Right cardiac atrium (tissue), 5 donors: ENCODE data around the gene LRRC23. TPM values are rescaled to one million over a fixed set of nuclear protein-coding genes. Genes with fewer than 3 reads are reported as not detected.
"Not testable (repeated sequence)": the region's sequence is repeated elsewhere in the genome, so short reads cannot be mapped to it uniquely, and the experiment has no call there.

Experiments
- ATAC-seq, 2 donors: fragments of 200-7000 bp; cut with Tn5 transposase; one replicate each; pipeline versions ENCODE4 v1.8.0 to v1.9.1; 2020; ENCODE audit warnings: moderate library complexity in 2 of 2, mild to moderate bottlenecking in 1 of 2
- DNase-seq, 3 donors: peaks; one replicate each; pipeline ENCODE4 v3.0.0-alpha.2; 2020
- H3K27ac ChIP-seq: one replicate; pipeline ENCODE4 v1.5.1; 2013; ENCODE audit warnings: mild to moderate bottlenecking, low read length, control low read depth, moderate library complexity
- H3K27me3 ChIP-seq: one replicate; pipeline ENCODE4 v1.6.1; 2013; ENCODE audit not compliant: control insufficient read depth, insufficient read depth
- H3K4me1 ChIP-seq: one replicate; pipeline ENCODE4 v1.6.1; 2013; ENCODE audit warnings: low read length; ENCODE audit not compliant: control insufficient read depth, insufficient read depth
- H3K4me3 ChIP-seq: one replicate; pipeline ENCODE4 v1.5.1; 2013; ENCODE audit warnings: low read length, control low read depth
- H3K9me3 ChIP-seq: one replicate; pipeline ENCODE4 v1.6.1; 2013; ENCODE audit warnings: low read length; ENCODE audit not compliant: control insufficient read depth
- WGBS: extraction: QIAGEN DNeasy Blood & Tissue Kit; methylation state at CpG from one replicate; pipeline ENCODE4 v1.1.7; 2013; 5-methylcytosine and 5-hydroxymethylcytosine counted together
- intact Hi-C, 4 donors: fragments of 100-400 bp; cut with DNase I; formaldehyde crosslinking; loops; one replicate each; pipeline versions ENCODE4 v1.11.0 to v1.14.0; 2022 to 2023
- polyA plus RNA-seq: library from polyadenylated mRNA; stranded (reverse); fragments of 200-250 nt; gene quantifications from one replicate; pipeline ENCODE4 v1.2.3, GENCODE V29; 2013
- total RNA-seq, 4 donors: library from RNA; stranded (reverse); fragmentation: NEBNext Ultra II Directional; extraction: Animal tissue kit (Norgen Biotek cat#: 25700); gene quantifications; one replicate each; pipeline ENCODE4 v1.2.1, GENCODE V29; 2021
- donor health status: healthy with polysubstance abuse.
- donor health status: DM: no; HTN: yes; CAD: no.
- donor health status: DM: no; HTN: no; CAD: no.
- donor health status: DM: no; HTN: yes; CAD: no; lungs with severe emphysema.
- donor health status: DM: yes; HTN: yes; CAD: no.

The LRRC23 gene
- total and polyA plus RNA-seq, 5 donors: 11.4 to 15.0 (median 12.7) TPM

DNA sequence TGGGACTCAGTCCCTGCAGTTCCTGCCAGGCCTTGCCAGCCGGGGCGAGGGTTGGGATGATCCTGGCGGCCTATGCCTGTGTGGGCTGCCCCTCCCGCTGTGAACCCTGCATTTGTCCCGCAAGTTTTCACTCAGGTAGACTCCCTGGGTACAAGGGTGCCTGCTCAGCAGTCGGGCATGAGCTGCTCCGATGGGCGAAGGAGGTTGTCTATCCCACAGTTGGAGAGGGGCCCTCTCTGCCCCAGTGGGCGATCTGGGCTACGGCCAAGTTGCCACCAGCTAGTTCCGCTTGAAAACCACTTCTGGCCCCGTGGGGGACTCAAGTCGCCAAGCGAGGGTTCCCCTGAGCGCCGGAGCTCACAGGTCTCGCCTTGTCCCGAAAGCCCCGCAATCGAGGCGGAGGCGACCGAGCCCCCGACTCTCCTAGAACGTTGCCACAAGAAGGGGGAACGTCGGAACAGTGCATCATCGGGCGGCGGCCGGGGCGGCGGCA, 37.7 kb upstream of the LRRC23 start:
- H3K9me3 ChIP-seq: no peaks in the 10 kb centered on the region
- H3K27ac ChIP-seq: peak overlapping the region; percentile 88
- ATAC-seq (peak; percentile 8), DNase-seq (no peak)
- H3K27me3 ChIP-seq: no peaks in the 10 kb centered on the region
- WGBS: 3% methylated on average over 33 of the region's 33 CpGs
- peaks cover 2% of the 10 kb centered on the region for H3K4me1 ChIP-seq
- intact Hi-C loops: no loop called here
- peak overlapping the region; percentile 47 for H3K4me3 ChIP-seq

DNA sequence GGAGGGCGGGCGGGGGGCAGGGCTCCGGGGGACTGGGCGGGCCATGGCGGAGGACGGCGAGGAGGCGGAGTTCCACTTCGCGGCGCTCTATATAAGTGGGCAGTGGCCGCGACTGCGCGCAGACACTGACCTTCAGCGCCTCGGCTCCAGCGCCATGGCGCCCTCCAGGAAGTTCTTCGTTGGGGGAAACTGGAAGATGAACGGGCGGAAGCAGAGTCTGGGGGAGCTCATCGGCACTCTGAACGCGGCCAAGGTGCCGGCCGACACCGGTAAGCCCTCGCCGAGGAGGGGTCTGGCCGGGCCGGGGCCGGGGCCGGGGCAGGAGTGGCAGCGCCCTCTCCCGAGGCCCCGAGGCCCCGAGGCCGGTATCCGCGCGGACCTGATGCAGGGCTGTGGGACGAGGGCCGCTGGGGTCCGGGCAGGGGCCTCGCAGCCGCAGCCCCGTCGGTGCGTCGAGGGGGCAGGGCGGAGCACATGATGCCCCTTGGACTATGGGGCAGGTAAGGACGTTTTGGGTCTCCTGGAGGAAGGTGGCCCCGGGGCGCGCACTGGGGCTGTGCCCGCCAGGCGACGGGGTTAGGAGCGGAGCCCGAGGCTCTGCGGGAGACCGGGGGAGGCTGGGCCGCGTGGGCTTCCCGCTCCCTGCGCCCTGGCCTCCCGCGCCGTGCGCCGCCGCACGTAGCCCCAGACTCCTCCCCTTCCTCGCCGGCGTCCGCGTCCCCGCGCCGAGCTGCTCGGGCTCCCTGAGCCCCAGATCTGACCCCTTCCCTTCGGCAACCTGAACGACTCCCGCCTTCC, 37.0 kb upstream of the LRRC23 start, which contains the start of gene TPI1:
TSS of gene TPI1 (plus strand) at position 119 of the 798 bp plus-strand sequence. CDS start at position 155, 36 bp downstream.
- H3K4me3 ChIP-seq: peak within 1 kb of the TSS; percentile 60
- ATAC-seq (peak; percentile 84 to 86), DNase-seq (peak; percentile 88 to 95 (median 94))
- H3K27ac ChIP-seq: peak within 1 kb of the TSS; percentile 94
- intact Hi-C loops: loop anchor here in 1 of 4 donors (2.0 kb wide), 1 partner anchor 71 kb away; no protein-coding TSS in a partner anchor
- no peaks in the 10 kb centered on the region for H3K27me3 ChIP-seq
- peaks cover 2% of the 10 kb centered on the region for H3K4me1 ChIP-seq
- H3K9me3 ChIP-seq: no peaks in the 10 kb centered on the region
- under 1% methylated on average over 86 of the region's 86 CpGs for WGBS

DNA sequence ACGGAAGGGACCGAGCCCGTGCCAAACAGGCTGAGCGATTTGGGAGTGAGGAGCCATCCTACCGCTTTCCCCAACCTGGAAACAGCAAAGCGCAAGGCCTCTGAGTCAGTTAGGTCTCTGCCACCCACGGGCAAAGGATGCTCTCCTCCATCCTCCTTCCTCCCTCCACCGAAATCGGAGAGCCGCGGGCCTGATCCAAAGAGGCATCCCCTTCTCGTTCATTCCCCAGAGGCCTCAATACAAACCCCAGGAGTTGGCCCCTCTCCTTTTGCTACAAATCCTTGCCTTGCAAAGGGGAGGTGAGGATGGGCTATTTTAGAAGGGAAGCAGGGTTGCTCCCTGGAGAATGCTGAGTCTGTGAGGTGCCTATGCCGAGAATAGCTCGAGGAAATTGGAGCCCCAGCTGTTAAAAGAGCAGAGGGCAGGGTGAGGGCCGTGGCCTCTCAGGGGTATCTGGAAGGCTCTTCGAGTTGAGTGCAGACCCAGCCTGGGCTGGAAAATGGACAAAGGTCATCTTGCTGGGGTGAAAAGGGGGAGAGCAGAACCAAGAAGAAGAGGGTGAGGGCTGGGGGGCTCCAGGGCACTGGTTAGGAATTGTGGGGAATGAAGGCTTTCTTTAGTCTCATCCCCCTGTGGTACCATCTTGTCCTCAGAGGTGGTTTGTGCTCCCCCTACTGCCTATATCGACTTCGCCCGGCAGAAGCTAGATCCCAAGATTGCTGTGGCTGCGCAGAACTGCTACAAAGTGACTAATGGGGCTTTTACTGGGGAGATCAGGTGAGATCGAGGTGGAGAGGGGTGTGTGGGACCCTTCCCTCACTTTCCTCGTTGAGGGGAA, 36.2 kb upstream of the LRRC23 start:
- DNase-seq (peak in 1 of 3 donors; percentile 42), ATAC-seq (no peak)
- no peaks in the 10 kb centered on the region for H3K9me3 ChIP-seq
- H3K27me3 ChIP-seq: no peaks in the 10 kb centered on the region
- intact Hi-C loops: loop anchor here in 1 of 4 donors (2.0 kb wide), 1 partner anchor 70 kb away; no protein-coding TSS in a partner anchor
- WGBS: 9% methylated on average over 22 of the region's 22 CpGs
- H3K4me1 ChIP-seq: peaks cover 2% of the 10 kb centered on the region
- peak overlapping the region; percentile 60 for H3K4me3 ChIP-seq
- H3K27ac ChIP-seq: peak overlapping the region; percentile 94

DNA sequence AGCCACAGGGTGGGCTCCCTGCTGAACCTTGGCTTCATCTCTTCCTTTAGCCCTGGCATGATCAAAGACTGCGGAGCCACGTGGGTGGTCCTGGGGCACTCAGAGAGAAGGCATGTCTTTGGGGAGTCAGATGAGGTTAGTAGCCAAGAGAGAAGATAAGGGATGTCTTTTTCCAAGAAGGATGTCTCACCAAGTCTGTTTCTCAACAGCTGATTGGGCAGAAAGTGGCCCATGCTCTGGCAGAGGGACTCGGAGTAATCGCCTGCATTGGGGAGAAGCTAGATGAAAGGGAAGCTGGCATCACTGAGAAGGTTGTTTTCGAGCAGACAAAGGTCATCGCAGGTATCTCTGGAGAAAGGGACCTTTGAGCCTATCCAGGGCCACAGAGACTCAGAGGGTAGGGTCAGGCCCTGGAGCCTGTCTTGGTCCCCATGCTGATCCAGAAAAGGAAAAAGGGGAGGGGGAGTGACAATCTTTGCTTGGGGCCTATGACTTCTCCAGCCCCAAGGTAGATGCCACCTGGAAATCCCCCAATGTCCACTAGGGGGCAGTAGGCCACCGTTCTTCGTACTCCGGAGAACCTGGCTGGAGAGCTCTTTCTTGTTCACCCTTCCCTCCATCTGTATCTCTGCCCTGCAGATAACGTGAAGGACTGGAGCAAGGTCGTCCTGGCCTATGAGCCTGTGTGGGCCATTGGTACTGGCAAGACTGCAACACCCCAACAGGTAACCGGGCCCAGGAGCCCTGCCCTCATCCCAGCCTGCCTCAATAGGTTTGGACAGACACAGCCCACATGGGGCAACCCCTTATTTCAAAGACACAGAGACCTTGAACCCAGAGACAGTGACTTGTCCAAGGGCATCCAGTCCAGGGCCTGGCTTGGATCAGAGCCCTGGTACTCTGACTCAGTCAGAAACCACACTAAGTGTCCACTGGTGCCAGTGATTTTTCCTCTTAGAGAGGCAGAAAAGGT, 35.3 kb upstream of the LRRC23 start:
- peaks cover 2% of the 10 kb centered on the region for H3K4me1 ChIP-seq
- DNase-seq: peak; percentile 67 to 89 (median 83)
- H3K27ac ChIP-seq: peak overlapping the region; percentile 25
- intact Hi-C loops: loop anchor here in 1 of 4 donors (2.0 kb wide), 1 partner anchor 69 kb away; no protein-coding TSS in a partner anchor
- ATAC-seq: no peak
- H3K4me3 ChIP-seq: no peak overlapping the region
- no peaks in the 10 kb centered on the region for H3K27me3 ChIP-seq
- 29% methylated on average over 12 of the region's 12 CpGs for WGBS
- H3K9me3 ChIP-seq: no peaks in the 10 kb centered on the region

DNA sequence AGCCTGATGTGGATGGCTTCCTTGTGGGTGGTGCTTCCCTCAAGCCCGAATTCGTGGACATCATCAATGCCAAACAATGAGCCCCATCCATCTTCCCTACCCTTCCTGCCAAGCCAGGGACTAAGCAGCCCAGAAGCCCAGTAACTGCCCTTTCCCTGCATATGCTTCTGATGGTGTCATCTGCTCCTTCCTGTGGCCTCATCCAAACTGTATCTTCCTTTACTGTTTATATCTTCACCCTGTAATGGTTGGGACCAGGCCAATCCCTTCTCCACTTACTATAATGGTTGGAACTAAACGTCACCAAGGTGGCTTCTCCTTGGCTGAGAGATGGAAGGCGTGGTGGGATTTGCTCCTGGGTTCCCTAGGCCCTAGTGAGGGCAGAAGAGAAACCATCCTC, 34.3 kb upstream of the LRRC23 start:
- intact Hi-C loops, H3K4me1 ChIP-seq: not testable (repeated sequence)

DNA sequence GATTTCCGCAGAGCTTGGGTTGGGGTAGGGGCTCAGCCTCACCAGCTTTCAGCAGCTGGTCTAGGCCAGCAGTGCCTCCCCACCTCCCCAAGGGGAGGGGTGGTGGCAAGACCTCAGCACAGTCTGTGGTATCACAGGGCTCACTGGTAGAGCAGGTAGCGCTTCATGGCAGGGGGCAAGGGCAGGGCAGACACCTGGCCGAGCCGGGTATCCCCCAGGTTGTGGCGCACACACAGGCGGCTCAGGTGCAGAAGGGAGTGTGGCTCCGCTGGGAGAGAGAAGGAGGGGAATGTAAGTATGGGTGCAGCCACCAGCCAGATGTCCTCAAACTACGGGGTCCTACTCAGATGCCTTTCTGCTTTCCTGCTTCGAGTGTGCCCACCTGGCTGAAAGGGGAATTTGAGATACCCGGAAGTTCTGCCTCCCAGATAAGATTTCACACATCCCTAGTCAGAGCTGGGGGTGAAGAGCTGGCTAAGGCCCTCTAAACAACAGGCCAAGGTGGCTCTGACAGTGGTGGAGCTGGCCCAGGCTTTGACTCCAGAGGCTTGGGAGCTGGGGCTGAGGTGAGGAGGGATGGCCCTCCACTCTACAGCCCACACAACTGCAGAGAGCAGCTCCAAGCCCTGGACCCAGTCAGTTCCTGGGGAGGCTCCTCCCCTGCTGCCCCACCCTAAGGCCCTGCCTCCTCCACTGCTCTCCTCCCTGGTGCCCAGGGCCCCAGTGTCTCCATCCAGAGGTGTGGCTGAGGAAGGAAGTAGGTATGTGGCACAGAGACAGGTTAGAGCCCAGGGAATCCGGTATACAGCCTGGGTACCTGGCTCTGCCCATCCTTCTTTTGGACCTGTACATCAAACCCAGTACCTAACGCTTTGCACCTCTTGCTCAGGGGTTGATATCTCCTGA, 33.3 kb upstream of the LRRC23 start:
- ATAC-seq: no peak
- 72% methylated on average over 12 of the region's 12 CpGs for WGBS
- DNase-seq: peak in 1 of 3 donors; percentile 65
- peaks cover 2% of the 10 kb centered on the region for H3K4me1 ChIP-seq
- intact Hi-C loops: no loop called here
- no peaks in the 10 kb centered on the region for H3K27me3 ChIP-seq
- no peak overlapping the region for H3K27ac ChIP-seq
- H3K9me3 ChIP-seq: no peaks in the 10 kb centered on the region
- no peak overlapping the region for H3K4me3 ChIP-seq

More for the DNA sequence above, 34.3 kb upstream of the LRRC23 start:
- not testable (repeated sequence) for DNase-seq, H3K27ac ChIP-seq, H3K27me3 ChIP-seq, H3K4me3 ChIP-seq, ATAC-seq, H3K9me3 ChIP-seq
- WGBS: 61% methylated on average over 4 of the region's 4 CpGs

DNA sequence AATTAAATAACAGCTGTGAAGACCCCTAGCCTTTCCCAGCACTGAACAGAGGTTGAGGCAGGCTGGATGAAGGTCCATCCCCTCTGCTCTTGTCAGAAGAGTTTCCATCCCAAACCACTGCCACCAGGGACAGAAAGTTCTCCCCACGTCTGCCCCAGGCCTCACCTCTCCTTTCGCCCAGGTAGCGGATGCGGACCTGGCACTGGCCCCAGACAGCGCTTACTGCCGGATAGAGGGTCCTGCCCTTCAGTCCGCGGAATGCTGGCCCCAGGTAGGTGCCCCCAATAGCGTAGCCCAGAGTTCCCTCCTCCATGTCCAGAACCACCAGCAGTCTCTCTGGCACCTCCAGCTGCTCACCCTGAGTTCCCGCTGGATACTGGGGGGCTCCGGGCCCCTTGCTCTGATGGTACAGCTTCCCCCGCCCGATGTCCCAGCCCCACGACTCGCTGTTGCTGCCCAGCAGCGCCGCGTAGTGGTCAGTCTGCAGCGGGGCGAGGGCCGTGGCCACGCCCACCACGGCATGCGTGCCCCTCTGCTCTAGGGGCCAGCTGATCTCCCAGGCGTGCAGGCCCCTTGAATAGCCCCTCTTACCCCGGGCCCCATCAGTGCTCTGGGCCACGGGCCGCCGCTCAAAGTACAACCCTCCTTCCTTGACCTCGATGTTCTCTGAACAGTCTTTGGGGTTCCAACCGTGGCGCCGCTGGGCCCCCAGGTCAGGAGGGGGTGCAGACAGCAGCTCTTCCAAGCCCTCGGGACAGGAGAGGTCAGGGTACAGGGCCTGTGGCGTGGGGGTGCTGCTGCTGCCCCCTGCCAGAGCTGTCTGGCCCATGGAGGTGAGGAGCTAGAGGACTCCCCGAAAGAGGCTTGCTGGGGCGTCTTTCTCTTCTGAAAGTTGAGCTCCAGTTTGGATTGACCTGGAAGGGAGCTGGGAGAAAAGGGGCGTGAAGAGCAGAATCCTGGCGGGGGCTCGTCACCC, 32.3 kb upstream of the LRRC23 start:
- intact Hi-C loops: no loop called here

DNA sequence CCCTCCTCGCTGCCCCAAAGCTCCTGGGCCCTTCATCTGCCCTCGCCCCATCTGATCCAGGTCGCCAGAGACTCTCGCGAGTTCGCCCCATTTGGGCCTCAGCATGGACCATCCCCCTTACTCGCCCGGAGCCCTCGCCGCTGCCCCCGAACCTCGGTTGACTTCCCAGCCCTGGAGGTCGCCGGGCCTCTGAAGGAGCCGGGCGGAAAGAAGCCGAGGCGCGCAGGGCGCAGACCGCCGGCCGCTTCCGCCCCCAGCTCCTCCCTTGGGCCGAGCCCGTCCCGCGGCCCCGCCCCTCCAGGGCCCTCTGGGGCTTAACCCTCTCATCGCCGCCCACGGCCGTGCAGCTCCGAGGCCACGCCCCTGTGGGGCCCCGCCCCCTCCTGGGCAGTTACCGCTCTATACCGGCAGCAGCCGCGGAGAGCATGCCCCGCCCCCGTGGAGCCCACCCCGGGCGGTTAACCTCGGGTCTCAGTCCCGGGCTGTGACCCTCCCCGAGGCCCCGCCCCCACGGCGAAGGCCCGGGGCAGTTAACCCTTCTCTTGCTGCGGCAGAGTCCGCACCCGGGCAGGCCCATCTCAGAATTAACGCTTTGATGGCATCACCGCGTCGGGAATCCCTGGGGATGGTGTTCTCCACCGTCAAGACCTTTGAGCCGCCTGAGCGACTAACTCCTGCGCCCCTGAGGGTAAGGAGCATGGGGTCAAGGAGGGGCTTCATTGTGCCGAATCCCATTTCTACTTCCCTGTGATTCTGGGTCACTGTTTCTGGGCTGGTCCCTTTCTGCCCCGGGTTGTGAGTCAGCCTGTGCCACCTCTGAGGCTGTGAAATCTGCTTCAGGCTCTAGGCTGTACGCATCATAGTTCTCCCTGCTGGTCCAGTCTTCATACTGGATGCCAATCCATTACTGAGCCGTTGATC, 31.3 kb upstream of the LRRC23 start, which contains the start of gene SPSB2:
TSS of gene SPSB2 (minus strand) at position 210 of the 921 bp plus-strand sequence. CDS start 402 bp downstream, outside the sequence.
- H3K4me1 ChIP-seq: peaks cover 2% of the 10 kb centered on the region
- peak; percentile 99 to 100 (median 100) for DNase-seq
- intact Hi-C loops: no loop called here
- H3K27me3 ChIP-seq: no peaks in the 10 kb centered on the region
- under 1% methylated on average over 66 of the region's 66 CpGs for WGBS
- peak within 1 kb of the TSS; percentile 73 for H3K4me3 ChIP-seq
- peak; percentile 93 to 94 for ATAC-seq
- peak within 1 kb of the TSS; percentile 76 for H3K27ac ChIP-seq
- no peaks in the 10 kb centered on the region for H3K9me3 ChIP-seq

More for the DNA sequence above, 32.3 kb upstream of the LRRC23 start:
- peak; percentile 72 to 73 for ATAC-seq
- 1% methylated on average over 40 of the region's 40 CpGs for WGBS
- H3K4me1 ChIP-seq: peaks cover 2% of the 10 kb centered on the region
- no peaks in the 10 kb centered on the region for H3K9me3 ChIP-seq
- no peaks in the 10 kb centered on the region for H3K27me3 ChIP-seq
- H3K4me3 ChIP-seq: peak overlapping the region; percentile 73
- H3K27ac ChIP-seq: peak overlapping the region; percentile 68
- peak; percentile 83 to 95 (median 94) for DNase-seq
